HPDE6-E6E7 (cell line): ENCODE results near the gene MAEA.
"Not testable (repeated sequence)": the region's sequence is repeated elsewhere in the genome, so short reads cannot be mapped to it uniquely, and the experiment has no call there.

ENCODE experiments used
- DNase-seq: peaks from one replicate; pipeline ENCODE4 v3.0.0; 2011; ENCODE audit warnings: missing footprints; ENCODE audit errors: extremely low spot score

The MAEA gene

GRCh38 chr4:1321946-1322650 is 32.4 kb downstream of the MAEA start:
- DNase-seq = no peak

DNA sequence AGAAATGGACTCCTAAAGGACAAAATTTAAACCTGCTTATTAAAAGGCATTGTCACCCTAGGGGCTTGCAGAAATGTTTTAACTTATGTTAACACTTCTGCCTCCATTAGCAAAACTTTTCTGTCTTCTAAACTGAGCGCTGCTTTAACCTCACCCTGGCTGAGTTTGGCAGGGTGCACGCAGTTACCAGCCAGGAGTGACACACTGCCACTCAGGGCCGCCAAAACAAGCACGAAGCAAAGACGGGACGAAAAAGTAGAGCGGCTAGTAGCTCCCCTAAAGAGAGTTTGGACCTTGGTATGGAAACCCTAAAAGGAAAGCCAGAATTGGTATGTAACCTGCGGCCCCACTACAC is 33.6 kb downstream of the MAEA start:
- no peak for DNase-seq

DNA sequence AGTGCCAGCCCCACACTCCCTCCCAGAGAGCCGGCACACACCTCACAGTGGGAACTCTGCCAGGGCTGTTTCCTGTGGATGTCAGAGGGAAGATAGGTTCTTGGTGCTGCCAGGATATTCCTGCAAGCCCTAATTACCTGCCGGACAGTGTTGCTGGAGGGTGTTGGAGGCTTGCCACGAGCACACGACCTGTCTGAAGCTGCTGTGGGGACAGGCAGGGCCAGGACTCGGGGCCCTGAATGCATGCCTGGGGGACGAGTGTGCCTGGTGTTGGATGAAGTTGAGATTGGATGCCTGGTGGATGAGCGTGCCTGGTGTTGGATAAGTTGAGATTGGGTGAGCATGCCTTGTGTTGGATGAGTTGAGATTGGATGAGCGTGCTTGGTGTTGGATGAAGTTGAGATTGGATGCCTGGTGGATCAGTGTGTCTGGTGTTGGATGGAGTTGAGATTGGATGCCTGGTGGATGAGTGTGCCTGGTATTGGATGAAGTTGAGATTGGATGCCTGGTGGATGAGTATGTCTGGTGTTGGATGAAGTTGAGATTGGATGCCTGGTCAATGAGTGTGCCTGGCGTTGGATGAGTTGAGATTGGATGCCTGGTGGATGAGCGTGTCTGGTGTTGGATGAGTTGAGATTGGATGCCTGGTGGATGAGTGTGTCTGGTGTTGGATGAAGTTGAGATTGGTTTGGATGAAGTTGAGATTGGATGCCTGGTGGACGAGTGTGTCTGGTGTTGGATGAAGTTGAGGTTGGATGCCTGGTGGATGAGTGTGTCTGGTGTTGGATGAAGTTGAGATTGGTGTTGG is 34.1 kb downstream of the MAEA start:
- DNase-seq = no peak

DNA sequence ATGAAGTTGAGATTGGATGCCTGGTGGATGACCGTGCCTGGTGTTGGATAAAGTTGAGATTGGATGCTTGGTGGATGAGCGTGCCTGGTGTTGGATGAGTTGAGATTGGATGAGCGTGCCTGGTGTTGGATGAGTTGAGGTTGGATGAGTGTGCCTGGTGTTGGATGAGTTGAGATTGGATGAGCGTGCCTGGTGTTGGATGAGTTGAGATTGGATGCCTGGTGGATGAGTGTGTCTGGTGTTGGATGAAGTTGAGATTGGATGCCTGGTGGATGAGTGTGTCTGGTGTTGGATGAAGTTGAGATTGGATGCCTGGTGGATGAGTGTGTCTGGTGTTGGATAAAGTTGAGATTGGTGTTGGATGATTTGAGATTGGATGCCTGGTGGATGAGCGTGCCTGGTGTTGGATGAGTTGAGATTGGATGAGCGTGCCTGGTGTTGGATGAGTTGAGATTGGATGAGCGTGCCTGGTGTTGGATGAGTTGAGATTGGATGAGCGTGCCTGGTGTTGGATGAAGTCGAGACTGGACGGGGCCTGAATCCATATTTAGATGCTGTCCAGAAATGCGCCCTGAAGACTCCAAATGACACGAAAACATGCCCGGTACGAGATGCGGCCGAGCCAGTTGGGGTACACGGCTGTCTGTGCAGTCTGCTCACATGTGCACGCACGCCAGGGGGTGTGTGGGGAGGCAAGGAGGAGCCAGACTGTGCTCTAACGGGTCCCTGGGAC is 34.9 kb downstream of the MAEA start:
- not testable (repeated sequence) for DNase-seq

GRCh38 chr4:1325176-1325480 is 35.4 kb downstream of the MAEA start:
- no peak for DNase-seq

- DNase-seq = no peak
Measured at GRCh38 chr4:1325681-1326635, 36.3 kb downstream of the MAEA start.

DNA sequence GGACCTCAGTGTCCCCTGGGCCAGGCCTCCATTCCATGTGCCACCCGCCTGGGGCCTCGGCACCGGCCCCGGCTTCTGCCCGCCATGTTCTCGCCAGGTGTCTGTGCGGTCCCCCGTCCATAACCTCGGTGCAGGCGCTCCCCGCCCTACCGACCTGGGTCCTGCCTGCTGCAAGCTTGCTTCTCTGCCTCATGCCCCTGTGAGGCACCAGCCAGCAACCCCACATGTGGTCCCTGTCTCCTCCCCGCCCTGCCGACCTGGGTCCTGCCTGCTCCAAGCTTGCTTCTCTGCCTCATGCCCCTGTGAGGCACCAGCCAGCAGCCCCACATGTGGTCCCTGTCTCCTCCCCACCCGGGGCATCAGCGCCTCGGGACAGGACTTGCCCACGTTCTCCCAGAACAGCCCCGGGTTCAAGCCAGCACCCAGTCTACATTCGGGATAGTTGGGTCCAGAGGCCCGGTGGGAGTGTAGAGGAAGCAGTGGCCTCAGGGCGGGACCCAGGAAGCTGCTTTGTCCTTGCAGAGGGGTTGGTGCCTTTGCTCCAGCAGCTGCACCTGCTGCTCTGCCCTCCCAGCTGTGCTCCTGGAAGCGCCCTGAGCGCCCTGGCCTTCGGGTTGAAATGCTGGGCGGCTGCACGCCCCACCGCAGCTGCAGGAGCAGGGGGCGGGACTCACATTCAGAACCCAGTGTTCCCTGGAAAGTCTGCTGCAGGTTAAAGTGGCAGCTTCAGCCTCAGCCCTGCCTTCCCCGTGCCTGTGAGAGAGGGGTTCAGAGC is 37.2 kb downstream of the MAEA start:
- DNase-seq = no peak

DNA sequence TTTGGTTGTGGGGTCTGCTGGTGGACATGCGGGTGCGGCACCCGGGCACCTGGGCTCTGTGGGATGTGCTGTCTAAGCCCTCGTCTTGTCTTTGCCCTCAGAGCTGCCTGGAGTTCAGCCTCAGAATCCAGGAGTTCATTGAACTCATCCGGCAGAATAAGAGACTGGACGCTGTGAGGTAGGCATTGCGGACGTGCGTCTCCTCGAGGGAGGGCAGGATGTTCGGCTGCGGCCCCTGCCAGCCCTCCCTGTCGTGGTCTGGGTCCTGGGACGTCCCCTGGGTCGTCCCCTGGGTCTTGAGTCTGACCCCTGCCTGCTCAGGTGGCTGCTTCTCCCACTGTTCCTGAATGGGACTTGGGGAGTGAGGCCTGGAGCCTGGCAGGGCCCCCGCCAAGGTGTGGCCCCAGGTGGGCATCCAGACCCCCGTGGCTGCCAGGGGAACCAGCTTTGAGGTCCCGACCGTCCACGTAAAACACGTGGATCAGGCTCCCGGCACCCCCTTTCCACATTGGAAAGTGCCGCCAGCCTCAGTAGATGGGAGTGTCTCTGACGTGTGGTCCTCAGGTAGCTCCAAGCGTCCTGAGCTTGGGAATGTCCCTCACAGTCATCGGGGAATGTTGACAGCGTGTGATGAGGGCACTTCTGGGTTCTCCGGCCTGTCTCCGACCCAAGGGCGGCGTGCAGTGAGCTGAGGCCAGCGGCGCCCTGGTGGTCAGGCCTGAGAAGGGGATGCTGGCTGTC is 38.0 kb downstream of the MAEA start:
- no peak for DNase-seq

DNA sequence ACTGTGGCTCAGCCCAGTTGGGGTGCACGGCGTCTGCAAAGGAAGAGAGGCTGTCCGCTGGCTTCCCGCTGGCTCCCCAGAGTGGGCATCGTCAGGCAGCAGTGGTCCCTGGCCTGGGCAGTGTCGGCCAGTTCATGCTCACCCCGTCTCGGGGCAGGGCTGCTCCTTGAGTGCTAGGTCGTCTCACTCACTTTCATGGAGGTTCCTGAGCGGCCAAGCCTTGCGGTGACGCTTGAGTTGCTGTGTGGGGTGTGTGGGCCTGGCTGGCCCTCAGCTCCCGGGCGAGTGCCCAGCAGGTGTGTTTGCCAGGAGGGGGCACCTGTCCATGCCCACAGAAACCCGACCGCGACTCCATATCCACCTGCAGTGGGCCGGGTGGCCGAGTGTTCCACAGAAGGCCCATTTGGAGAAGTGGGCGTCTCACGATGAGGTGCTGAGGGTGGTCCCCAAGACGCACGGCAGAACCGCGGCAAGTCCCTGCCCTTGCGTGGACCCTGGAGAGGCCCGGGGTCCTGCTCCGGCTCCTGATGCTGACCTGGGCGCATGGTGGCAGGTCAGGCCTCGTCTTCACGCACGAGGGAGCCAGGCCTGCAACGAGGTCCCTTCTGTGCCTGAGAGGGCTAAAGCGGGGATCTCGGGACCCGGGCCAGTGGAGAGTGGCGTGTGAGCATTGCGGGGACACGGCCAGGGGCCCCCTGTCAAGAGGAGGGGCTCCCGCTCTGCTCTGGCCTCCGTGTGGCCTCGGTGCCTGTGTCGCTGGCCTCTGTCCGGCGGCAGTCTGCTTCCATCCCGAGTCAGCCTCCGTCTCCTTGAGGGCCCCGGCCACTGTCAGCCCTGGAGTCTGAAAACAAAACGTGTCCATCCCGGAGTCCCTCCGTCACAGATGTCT is 38.8 kb downstream of the MAEA start:
- no peak for DNase-seq

GRCh38 chr4:1329408-1330371 is 40.0 kb downstream of the MAEA start:
- peak; percentile 79 for DNase-seq

DNA sequence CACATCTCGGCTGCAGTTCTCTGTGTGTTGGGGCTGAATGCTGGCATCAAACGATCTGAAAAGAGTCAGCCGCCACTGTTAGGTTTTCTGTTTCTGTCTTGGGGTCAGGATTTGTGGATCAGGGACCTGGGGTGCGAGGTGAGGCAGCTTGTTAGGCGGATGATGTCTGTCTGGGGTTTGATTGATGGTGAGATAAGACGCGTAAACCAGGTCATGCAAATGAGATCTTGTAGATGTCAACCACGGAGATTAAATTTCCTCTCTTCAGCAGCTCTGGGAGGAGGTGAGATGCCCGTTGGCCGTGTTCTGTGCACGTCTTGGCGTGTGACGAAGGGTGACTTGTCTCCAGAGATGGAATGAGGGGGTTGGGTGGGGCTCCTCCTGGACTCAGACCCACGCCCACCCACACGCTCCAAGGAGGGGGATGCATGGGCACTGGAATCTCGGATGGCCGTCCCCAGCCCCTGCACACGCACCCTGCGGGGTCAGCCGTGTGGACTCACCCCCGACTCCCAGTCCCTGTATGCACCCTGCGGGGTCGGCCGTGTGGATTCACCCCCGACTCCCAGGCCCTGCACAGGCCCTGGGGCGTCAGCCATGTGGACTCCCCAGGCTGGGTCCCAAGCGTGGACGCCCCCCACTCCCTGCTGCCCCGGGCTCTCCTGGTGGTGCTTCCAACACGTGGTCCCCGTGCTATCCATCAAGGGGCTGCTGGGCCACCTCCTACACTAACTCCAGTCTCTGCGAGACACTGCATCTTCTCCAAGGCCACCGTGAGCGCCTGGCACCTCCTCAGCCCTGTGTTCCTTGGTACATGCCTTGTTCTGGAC is 41.3 kb downstream of the MAEA start:
- no peak for DNase-seq

DNA sequence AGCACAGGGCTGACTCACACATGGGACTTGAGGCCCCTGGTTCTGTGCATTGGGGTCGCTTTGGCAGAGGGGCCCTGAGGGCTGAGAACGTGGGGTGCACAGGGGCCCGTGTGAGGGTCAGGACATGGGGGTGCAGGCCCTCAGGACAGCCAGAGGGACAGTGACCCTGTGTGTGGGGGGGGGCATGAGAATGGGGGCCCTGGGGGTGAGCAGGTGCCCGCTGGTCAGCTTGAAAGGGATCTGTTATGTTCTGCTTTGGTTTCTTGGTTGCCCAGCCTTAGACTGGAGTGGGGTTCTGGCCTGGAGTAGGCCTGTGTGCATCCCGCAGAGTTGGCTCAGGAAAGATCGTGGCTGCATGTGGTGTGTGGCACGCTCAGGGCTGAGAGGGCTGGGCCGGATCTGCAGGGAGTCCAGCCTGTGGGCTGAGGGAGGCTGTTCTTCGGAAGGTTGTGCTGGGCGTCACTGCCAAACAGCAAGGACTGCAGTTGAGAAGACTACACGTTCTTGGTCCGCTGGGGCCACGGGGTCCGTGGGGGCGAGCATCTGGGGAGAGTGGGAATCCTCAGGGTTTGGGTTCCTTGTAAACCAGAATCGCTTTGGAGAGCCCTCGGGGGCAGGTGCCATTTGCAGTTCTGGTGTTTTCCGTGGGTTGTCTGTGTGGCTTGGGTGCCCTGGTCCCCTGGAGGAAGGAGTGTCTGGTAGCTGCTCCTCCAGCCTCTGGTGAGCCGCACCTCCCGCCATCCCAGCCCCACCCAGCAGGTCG is 42.1 kb downstream of the MAEA start:
- DNase-seq = no peak

DNA sequence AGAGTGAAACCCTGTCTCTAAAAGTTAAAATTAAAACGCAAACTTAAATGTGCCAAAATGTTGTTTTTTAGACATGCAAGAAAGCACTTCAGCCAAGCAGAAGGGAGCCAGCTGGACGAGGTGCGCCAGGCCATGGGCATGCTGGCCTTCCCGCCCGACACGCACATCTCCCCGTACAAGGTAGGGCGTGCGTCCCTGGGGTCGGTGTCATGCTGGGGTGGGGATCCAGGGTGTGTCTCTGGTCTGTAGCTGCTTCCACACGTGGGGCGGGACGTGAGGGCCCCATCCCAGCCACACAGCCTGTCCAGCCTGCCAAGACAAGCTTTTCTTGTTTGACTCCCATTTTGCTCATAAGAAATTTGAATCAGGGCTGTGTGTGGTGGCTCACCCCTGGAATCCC is 43.0 kb downstream of the MAEA start:
- no peak for DNase-seq

- DNase-seq = no peak
Measured at GRCh38 chr4:1333256-1333655, 43.6 kb downstream of the MAEA start.

- DNase-seq = not testable (repeated sequence)
Measured at GRCh38 chr4:1333851-1334578, 44.3 kb downstream of the MAEA start.

DNA sequence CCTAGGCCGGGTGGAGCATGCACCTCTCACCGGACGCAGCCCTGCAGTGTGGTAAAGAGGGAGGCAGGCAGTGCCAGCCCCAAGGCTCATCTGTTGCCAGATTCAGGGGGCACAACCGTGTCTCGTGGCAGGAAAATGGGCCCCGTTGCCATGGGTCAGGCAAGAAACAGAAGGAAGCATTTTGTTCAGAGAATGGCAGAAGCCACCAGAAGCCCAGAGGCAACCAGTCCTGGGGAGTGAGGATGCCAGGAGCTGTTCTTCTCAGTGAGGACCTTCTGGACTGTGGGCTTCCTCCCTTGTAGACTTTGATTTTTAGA is 44.8 kb downstream of the MAEA start:
- no peak for DNase-seq
